ENCODE results near the gene ASTN1.

The ASTN1 gene

DNA sequence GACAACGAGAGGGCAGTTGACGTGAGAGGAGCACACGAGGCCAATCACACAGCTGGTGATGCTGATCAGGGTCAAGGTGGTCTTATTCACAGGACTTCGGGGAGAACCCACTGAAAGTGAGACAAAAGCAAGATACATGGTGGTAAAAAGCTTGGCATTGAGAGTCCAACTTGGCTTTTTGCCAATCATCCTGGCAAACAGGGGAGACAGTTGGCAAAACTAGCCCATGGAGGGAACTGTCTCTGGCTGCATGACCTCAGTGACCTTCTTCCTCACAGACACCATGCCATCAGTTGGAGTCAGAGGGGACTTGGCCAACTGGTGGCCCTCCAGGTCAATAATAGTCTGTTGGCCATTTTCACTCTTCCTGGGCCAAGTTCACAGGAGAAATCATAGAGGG, 139.9 kb downstream of the ASTN1 start:
- DNase-seq: no peak

DNA sequence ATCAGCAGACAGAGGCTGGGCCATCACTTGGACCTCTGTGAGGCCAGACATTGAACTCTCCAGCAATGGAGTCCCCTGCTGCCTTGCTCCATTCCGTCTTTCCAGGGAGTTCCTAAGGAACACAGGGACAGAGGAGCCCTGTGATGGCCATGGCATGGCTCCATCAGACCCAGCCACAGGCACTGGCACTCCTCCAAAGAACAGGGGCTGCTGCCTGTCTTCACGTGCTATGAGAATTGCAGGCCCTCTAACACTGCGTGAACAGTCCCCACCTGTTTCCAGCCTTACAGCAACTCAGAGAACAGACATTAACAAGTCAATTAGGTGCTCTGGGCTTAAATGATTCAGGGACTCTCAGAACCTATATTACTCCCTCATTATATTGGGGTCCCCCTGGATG, 140.8 kb downstream of the ASTN1 start:
- DNase-seq: no peak

DNA sequence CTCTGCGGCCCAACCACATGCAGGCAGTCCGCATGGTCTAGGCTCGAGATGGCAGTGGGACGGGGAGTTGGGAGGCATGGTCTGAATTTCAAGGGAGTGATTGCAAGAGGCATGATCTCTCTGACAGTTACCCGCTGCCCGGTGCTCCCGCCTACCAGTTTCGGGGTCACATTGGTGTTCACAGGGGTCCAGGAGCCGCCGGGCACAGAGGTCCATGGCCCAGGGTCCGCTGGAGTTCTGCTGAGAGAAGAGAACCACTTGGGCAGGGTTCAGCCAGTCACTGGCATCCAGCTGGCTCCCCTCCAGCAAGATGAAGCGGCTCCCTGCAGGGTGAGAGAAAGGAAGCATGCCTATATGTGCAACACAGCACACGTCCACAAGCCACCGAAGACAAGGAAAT, 141.3 kb downstream of the ASTN1 start:
- no peak for DNase-seq

DNA sequence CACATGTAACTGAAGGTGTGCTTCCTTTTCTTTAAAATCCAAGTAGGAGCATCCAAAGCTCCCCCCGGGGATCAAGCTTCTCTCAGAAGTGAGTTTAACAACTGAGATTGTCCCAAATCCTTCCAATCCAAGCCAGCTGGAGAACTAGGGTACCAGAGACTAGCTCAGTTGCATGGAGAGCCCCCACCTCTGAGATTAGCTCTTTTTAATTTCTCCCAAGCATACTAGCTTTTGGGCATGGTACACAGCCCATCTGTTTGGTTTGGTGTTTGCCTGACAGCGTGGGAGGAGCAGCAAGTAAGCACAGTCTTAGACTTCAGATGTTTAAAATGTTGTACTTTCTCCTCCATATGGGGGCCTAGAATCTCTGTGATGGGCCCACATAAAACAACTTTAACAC, 142.8 kb downstream of the ASTN1 start:
- DNase-seq: no peak

DNA sequence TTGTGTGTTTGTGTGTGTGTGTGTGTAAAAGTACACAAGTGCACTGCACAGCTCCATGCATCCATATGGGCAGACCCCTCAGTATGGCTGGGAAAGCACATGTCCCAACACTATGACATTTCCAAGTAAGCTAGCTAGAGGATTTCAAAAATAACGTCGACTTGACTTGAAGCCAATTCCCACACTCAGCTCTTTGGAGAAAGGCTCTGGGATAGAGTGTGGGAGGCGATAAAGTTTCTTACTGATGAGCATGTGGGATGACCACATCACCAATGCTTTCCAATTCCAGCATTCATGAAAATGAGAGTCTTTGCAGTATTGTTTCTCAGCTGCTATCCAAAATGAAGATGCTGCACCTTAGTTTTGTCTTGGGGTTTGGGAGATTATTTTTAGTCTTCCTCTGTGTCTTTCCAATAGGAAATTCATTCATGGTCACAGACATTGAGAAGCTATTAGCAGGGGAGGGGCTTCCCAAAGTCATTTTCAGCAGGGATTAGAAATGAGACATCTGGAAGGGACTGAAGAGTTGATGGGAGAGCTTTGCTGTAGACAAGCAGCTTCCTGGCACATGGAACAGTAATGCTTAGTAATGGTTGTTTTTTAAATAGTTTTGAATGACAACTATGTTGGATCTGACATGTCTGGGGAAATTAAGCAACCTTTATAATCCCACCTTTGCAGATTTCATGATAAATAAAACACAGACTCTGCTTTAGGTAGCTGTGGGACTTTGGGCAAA, 143.5 kb downstream of the ASTN1 start:
- no peak for DNase-seq

DNA sequence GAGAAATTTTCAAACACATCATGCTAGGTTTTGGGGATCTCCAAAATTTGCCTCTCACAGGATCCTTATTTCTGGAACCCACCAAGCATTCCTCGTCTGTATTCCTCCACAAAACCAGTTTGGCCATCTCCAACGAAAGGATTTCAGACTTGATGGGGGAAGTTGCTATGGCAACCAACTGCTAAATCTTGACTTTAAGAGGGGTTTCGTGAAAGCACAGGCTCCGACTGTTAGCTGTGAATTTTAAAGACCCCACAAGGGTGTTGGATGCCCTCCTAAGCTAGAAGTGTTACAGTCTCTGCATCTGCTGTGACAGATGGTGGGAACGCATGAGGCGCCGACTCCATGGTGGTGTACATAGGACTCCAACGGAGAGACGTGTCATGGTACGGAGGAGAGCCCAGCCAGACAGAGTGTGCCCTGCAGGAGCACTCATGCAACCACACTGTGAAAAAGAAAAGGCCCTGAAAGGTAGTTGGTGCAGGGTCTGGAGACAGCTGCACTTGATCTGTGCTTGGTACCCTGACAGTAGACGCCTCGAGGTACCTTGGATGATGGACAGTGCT, 147.1 kb downstream of the ASTN1 start:
- DNase-seq: no peak

DNA sequence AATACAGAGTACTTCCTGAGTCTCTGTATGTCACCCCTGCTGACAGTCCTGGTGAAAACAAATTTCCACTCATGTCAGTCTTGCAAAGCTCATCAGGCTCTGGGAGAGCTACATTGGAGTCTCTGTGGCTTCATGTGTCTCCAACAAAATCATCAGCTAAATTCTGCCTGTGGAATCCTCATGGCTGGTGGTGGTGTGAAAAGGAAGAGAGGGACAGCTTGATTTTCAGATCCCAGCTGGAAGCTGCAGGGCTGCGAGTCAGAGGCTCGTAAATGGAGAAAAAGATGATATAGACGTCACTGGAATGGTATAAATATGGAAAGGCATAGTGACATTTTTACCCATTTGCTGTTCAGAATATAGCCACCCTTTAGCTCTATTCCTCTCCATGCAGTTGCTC, 150.2 kb downstream of the ASTN1 start:
- no peak for DNase-seq

DNA sequence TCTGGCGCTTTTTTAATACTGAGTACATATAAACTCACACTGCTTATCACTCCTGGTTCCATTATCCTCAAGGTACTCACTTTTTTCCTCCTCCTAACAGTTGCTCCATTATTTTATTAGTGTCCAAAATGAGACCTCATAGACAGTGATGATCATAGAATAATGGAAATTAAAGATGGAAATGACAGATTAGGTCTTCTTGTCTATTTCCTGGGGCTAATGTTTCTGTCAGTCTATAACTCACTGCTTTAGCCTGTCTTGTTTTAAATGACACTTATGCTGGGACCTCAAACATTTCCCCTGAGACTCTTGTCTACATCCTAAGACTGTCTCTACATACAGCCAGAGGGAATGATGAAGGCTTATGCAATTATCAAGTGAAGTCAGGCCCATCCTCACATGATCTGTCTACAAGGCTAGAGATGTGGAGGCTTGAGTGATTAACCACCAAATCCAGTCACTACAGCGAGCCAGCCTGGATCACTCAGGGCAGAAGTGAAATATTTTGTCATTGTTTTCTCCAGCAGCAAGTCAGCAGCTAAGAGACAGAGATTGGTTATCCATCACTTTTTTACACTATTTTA, 152.1 kb downstream of the ASTN1 start:
- DNase-seq: no peak

DNA sequence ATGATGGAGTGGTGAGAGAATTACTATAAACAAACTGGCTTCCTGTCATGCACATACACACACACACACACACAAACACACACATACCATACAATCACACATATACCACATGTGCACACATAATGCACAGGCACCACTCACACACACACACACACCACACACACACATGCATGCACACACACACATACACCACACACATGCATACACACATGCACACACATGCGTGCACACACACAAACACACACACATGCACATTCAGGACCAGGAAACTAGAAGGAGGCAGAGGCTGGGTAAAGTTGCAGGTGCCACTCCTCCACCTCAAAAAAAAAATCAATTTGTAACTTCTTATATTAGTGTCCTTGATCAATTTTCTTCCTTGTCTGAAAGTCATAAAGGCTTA, 153.0 kb downstream of the ASTN1 start:
- no peak for DNase-seq

DNA sequence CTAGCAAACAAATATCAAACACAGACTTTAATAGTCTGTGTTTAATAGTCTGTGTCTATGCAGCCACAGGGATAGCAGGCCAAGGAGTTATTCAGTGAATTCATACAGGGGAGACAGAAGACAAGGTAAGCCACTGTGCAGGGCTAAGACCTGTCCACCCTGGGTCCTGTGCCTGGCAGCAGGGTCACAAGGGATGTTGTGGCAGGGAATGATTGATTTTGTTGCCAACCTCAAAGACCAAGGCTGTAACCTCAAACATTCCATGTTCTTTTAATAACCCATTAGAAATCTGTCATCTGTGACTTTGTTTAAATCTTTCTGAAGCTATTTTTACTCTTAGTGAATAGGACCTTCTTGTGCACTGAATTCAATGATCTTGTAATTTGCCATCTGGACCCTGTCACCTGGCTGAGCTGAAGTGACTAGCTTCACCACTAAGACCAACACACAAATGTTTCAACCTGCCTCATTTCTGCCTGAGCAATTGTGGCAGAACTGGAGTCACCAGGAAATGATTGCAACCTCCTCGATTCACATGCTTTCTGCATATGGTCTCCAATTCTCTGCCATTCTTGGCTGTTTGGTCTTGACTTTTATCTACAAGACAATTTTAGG, 154.2 kb downstream of the ASTN1 start:
- DNase-seq: no peak

DNA sequence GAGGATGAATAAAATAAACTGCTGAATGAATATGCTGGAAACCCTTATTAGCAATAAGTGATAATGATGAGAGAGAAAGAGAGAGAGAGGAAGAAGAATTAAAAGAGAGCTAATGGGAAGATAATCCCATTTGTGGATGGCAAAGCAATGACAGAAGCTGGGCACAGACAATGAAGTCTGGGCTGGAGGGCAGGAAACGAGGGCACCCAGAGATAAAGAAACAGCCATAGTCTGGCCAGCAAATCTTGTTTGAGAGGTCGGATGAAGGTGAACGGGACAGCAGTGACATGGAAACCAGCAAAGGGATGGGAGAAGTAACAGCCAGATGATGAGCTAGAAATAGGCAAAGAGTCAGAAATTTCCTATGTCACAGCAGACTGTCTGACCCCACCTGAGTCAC, 155.9 kb downstream of the ASTN1 start:
- no peak for DNase-seq

DNA sequence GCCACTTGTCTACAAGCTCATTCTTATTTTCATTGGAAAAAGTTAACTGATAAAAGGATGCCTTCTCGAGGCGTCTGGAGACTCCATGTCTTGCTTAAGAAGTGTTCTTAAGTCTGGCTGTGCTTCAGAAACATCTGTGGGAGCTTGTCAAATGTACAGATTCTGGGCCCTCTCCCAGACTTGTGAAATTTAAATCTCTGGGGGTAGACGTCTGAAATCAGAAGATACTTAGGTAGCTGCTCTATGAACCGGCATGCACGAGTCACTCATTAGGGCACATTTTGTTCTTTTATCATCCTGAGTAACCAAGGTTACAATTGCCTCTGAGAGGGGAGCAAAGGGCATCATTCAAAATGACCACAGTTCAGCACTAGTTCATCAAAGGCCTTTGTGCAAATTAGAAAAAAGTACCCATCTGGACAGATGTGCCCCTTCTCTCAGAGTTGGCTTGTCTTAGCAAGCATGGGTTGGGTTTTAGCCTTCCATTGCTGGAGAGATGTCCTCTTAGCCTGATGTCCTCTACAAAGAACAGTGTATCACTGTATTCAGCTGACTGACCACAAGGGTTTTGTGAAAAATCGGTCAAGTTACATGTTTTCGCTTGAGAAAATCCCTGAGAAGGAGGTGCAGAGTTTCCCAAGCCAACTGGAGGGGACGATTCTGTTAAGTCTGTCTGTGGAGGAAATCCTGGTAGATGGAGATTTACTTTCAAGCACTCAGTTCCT, 156.9 kb downstream of the ASTN1 start:
- no peak for DNase-seq

DNA sequence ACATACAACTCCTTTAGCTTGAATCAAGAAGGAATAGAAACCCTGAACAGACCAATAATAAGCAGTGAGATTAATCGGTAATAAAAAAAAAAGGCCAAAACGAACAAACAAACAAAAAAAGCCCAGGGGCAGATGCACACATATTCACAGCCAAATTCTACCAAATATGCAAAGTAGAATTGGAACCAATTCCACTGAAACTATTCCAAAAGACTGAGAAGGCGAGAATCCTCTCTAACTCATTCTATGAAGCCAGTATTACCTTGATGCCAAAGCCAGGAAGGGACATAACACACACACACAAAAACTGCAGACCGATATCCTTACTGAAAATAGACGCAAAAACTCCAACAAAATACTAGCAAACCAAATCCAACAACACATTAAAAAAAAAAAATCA, 161.6 kb downstream of the ASTN1 start:
- no peak for DNase-seq

DNA sequence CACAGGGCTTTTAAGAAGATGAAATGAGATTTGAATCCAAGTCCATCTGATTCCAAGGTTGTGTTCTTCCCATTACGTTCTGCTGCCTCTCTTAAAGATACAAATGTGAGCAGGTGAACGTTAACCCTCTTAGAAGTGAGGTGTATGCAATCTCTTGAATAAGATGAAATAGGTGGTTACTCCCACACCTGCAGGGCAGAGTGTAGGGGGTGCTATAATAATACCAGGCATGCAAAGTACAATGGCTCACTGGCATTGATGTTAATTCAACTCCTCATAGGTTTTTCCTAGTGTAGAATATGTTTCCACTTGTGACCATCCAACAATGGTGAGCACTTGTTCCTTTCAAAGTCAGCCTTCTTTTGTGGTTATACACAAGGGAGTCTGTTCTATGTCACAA, 163.0 kb downstream of the ASTN1 start:
- DNase-seq: no peak

DNA sequence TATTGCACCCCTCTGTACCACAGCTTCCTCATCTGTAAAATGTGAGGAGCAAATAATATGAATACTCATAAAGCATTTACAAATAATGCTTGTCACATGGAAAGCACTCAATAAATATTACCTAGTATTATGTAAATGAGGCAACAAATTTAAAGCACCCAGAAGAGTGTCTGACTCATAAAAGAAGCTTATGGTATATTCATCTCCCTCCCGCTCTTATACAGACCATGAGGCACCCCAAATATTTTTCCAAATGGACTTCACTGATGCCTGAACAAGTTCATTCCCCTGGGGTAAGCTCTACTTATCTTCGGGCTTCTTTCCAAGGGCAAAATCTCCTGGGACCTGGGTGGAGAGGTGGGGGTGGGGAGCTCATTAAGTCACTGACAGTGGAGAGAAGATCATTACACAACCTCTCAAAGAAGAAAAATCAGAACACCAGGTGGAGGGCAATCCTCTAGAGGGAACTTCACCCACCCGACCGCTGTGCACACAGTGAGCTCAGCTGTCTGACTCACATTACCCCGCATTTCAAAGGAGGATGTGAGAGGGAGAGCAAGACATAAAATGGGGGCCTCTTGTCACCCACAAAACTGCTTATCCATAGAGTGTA, 166.2 kb downstream of the ASTN1 start:
- no peak for DNase-seq

DNA sequence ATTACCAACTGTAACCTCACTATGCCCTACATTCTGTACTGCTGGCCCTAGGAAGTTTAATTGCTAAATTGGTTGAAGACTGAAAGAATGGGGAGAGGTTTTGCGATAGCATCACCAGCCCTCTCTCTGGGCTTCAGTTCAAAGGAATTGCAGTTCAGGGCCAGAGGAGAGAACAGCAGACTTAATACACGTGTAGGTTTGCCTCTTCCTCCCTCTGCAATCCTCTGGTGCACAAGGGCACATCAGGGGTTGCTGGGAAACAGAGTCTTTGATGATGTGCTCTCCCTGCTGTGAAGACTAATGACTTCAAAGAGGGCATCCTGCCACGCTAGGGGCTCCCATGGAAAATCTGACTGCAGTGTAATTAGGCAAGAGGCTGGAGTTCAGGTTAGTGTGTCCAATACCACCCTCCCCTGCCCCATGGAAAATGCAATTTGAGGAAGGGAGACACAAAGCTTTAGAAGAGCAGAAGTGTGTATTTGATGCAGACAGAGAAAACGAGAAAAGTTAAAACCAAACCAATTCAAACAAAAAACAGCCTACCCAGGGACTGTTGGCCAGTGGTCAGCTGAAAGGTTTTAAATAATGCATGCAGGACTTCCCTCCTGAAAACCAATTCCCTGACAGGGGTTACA, 167.9 kb downstream of the ASTN1 start:
- no peak for DNase-seq

DNA sequence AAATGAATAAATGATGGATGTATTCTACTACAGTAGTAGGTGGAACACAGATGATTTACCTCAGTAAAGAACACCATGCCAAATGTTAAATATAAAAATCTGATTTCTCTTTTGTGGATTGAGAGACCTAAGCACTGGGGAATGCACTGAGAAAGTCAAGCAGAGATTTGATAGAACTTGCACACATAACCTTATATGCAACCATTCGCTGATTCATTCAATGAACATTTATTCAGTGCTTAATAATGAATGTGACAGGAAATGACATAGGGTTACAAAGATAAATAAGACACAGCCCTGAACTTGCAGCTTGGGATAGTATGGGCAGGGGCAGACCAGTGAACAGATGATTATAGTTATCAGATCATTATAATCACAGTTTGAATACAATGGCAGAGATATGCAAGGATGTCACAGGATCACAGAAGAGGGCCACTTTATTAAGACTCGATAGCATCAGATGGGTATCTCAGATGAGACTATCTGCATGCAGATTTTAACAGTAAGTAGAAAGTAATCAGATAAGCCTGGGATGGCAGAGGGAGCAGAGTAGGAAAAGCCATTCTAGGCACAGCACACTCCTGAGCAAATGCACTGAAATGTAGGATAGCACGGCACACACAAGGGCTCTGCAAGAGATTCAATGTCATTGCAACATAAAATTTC, 169.4 kb downstream of the ASTN1 start:
- DNase-seq: no peak

DNA sequence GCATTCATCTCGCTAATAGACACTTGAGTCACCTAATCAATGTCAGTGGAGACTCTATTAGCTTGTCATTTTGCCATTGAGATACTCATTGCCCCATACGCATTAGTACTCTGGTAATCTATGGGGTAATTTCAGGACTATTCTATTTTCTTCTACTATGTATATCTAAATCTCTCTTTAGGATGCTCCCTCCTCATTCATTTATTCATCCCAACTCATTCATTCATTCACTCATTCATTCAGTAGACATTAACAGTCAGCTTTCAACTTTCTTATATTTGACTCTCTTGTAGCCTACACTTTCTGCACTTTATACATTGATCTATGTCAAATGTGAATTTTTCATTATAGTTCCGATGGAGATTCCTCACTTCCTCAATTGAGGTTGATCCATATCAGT, 170.9 kb downstream of the ASTN1 start:
- no peak for DNase-seq

DNA sequence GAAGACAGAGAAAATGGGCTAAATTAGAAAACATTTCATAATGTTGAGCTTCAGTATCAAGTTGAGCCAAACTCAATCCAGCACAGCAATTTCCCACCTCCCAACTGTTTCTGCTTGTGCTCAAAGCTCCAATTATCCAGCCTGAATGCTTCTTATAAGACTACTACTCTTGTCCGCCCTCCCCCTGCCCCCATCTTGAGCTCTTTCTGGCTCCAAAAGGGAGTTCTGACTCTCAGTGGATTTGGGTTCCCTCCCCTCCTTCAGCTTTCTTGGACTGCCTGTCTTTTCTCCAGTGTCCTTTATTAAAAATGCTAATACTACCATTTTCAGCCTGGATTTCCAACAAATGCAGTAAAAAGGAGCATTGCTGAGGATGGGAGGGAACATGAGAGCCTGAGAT, 174.8 kb downstream of the ASTN1 start:
- no peak for DNase-seq

DNA sequence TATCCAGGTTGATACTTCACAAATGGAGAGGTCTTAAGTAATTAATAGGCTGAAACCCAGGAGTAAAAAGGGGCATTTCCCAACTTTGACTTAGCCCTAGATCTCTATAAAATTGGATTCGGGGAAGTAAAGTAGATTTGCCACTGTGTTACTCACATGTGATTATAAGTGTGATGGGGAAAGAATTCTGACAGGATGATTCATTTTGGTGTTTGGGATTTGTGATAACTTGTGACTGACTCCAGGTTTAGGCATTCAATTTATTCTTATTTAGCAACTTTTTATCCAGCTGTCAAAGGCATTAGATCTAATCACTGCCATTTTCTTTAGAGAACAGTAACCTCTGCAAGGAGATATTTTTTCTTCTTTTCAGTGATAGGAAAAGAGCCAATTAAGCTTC, 175.5 kb downstream of the ASTN1 start:
- DNase-seq: no peak

DNA sequence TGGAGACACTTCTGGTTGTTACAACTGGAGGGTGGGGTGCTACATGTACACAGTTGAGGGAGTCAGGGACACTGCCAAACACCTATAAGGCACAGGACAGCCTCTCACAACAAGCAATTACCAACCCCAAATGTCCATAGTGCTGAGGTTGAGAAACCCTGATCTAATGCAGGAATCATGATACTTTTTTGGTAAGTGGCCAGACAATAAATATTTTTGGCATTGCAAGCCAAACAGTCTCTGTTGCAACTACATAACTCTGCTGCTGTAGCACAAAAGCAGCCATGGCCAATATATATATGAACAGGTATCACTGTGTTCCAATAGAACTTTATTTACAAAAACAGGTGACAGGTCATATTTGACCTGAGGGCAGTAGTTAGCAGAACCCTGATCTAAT, 177.5 kb downstream of the ASTN1 start:
- no peak for DNase-seq

DNA sequence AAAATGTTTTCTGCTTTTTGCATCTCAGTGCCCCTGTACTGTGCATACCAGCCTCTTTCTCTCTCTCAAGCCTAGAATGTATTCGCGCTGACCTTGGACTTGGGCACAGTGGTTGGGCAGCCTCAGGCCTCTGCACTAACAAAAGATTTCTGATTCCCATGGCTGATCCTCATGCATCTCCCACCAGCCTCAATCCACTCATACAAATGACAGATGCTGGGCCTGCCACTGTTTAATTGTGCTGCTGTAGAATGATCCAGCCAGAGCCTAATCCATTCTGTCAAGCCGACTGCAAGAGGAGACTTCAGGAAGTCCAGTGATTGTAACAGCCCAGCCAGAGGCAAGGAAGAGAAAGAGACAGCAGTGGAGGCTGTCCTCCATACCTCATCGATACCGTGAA, 180.8 kb downstream of the ASTN1 start:
- no peak for DNase-seq

All from cerebellar nuclear complex (tissue), 1 donor.